Right hindlimb (tissue), 1 donor: ENCODE data around the gene DRAXIN.

Source experiments
- DNase-seq: peaks from one replicate; pipeline ENCODE4 v3.0.0-alpha.2; 2018

Gene DRAXIN, protein sequence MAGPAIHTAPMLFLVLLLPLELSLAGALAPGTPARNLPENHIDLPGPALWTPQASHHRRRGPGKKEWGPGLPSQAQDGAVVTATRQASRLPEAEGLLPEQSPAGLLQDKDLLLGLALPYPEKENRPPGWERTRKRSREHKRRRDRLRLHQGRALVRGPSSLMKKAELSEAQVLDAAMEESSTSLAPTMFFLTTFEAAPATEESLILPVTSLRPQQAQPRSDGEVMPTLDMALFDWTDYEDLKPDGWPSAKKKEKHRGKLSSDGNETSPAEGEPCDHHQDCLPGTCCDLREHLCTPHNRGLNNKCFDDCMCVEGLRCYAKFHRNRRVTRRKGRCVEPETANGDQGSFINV

DNA sequence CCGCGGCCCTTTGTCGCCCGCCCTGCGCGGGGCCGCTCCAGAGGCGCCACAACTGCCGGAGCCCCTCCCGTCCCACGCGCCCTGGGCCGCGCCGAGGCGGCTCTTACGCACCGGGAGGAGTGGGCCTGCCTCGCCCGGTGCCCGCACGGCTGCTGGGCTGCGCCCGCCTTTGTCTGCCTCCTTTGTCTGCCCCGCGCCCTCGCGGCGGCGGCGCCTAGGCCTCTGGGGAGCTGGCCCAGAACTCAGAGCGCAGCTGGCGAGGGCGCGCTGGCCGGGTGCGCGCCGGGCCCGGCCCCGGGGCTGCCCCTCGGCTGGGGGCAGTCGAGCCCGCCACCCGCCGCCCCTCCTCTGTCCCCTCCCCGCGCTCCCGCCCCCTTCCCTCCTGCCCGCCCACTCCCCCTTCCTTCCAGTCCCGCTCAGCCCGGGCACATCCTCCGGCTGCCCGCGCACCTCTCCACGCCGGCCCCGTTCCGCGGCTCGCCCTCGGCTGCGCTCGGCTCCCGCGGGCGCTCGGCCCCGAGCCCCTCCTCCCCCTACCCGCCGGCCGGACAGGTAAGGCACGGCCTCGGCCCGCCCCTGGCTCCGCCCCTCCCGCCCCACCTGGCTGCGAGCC is at the start of gene DRAXIN:
DRAXIN (plus strand) TSS at position 409 of the 613 bp plus-strand sequence. CDS start 14,549 bp downstream, outside the sequence.
- peak; percentile 47 for DNase-seq

GRCh38 chr1:11641776-11642305 is 49.7 kb upstream of the DRAXIN start:
- no peak for DNase-seq

- peak; percentile 71 for DNase-seq
Observed at GRCh38 chr1:11642418-11643017, 49.0 kb upstream of the DRAXIN start.

GRCh38 chr1:11643782-11644181 is 47.7 kb upstream of the DRAXIN start:
- no peak for DNase-seq

DNA sequence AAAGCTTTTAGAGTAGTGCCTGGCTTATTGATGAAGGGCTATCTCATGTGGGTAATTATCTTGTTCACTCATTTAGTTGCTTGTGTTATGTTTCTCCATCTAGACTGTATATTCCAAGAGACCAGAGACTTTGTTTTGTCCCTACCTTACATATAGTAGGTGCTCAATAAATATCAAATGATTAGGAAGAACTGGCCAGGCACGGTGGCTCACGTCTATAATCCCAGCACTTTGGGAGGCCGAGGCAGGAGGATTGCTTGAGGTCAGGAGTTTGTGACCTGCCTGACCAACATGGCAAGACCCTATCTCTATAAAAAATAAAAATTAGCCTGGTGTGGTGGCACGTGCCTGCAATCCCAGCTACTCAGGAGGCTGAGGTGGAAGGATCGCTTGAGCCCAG is 46.2 kb upstream of the DRAXIN start:
- no peak for DNase-seq

GRCh38 chr1:11645670-11646265 is 45.7 kb upstream of the DRAXIN start:
- DNase-seq, result peak; percentile 79

DNA sequence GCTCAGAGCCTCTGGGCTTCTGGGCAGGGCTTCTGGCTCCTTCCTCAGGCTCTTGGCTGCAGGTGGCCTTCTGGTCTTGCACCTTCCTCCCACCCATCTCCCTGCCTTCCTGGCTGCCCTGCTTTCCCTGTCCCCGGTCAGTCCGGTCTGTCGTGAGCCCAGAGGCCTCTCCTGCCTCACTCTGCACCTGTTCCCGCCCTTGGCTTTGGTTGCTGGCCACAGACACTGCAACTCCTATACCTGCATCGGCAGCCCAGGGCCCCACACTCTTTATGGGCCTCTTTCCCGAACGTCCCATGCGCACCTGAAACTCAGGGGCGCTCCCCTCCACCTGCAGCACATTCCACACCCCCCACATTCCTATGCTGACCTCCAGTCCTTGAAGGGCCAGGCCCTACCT is 45.2 kb upstream of the DRAXIN start:
- DNase-seq, result no peak

- no peak for DNase-seq
Observed at GRCh38 chr1:11647333-11647732, 44.2 kb upstream of the DRAXIN start.

DNA sequence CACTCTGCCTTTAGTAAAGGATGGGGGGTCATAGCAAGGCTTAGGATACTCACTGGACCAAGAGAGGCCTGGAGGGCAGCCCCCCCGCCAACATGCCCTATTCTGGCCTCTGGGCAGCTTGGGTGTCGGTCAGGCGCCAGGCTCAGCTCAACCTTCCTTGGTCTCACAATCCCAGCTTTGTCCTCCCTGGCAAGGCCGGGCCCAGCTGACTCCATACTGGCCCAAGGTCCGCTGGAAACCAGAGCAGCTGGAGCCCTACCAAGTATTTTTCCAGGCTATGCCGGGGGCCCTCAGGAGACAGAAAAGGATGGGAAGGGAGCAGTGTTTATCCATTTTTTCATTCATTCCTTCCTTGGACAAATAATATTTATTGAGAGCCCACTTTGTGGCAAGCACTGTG is 43.5 kb upstream of the DRAXIN start:
- peak; percentile 51 for DNase-seq

DNA sequence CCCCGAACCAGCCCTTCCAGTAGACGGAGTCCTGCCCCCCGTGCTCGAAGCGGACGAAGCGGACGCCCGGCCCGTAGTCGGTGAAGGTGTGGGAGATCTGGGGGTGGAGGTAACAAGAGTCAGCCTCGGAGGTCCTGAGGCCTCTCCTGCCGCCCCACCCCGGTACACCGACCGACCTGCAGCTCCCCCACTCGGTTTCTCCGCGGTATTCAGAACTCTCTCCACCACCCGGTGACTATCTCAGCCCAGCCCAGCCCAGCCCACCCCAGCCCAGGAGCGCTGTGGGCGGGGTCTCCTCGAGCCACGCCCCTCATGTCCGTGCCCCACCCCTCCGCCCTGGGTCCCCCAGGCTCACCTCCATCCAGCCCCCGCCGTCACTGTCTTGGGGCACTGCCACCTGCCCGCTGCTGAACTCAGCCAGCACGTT is 42.8 kb upstream of the DRAXIN start:
- peak; percentile 44 for DNase-seq

DNA sequence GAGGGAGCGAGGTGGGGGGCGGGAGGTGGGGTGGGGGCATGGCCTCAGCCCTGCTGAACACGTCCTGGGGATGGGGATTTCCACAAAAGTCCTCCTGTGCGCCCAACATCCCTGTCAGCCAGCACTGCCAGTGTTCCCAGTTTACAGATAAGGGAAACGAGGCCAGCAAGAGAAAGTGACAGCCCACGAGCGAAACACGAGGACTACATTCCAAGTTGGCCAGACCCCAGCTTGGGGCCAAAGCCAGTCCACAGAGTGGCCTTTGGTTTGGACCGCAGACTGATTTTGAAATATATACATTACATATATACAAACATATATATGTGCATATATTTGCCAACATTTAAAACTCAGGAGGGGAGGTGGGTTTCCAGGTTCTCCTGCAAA is 42.3 kb upstream of the DRAXIN start:
- DNase-seq, result no peak

DNA sequence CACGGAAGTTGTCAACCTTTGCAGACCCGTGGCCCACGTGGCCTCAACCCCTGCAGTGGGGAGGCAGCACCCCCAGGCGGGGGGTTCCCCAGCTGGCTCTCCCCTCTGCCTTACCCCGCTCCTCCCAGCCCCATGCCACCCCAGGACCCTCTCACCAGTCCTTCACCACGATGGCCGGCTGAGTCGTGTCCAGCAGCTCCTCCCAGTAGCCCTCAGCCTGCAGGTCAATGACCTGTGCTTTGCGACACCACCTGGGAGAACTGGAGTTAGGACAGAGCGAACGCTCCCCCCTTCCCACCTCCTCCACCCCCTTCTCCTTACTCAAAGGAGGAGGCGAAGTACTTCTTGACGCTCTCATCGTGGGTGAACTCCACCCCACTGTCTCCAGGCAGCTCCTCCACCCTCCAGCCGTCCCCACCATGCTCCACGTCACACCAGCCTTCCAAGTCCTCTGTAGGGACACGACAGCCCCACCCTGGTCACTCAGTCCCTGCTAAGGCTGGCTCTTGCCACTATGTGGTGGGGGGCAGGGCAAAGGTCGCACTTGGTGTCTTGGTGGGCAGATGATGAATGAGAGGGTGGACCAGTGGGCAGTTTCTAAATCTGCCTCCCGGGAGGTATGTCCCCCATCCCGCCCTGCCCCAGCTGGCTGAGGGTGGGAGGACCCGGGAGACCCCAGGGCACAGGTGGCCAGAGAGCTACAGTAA is 41.7 kb upstream of the DRAXIN start:
- no peak for DNase-seq

- DNase-seq, result peak; percentile 66
Observed at GRCh38 chr1:11650331-11650991, 41.0 kb upstream of the DRAXIN start.

GRCh38 chr1:11651017-11651416 is 40.5 kb upstream of the DRAXIN start:
- DNase-seq, result no peak

GRCh38 chr1:11652203-11652780 is 39.2 kb upstream of the DRAXIN start:
- no peak for DNase-seq

DNA sequence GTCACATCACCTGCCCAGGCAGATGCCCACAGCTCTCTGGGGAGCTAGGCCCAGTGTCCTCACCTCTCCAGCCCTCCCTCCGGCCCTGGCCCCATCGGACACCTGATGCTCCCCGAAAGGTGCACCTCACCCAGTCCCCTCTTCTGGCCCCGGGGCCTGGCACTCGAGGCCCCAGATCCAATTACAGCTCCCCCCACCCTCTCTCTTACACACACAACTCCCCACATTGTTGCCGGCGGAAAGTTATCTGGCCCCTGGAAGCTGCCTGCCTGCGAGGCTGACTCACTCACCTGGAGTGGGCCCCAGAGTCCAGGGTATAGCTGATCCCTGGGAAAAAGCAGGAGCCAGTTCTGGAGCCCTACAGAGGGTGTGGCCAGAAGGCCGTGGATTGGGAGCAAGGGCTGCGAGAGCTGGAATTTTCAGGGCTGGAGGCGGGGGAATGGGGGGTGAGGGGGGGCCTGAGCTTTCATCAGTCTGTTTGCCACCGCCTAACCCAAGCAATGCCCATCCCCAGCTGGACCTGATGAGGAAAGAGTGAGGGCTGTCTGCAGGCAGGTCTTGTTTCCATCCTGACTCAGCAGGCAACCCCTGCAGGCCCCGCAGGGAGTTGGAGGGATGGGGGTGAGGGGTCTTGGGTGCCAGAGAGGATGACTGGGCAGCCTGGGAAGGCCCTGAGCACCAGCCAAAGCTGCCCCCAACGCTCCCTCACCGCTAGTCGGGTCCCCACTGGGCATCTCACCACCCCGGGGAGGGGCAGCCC is 38.2 kb upstream of the DRAXIN start:
- DNase-seq, result no peak

GRCh38 chr1:11653861-11654136 is 37.7 kb upstream of the DRAXIN start:
- DNase-seq, result no peak

- DNase-seq, result peak; percentile 61
Observed at GRCh38 chr1:11654137-11654938, 37.2 kb upstream of the DRAXIN start, which contains the start of the genes FBXO2 and FBXO44. TSS of gene FBXO2 (minus strand) at chr1:11654429. CDS start at chr1:11654340, 89 bp downstream. TSS of gene FBXO44 (plus strand) at chr1:11654877. CDS start at chr1:11655836, 959 bp downstream.

DNA sequence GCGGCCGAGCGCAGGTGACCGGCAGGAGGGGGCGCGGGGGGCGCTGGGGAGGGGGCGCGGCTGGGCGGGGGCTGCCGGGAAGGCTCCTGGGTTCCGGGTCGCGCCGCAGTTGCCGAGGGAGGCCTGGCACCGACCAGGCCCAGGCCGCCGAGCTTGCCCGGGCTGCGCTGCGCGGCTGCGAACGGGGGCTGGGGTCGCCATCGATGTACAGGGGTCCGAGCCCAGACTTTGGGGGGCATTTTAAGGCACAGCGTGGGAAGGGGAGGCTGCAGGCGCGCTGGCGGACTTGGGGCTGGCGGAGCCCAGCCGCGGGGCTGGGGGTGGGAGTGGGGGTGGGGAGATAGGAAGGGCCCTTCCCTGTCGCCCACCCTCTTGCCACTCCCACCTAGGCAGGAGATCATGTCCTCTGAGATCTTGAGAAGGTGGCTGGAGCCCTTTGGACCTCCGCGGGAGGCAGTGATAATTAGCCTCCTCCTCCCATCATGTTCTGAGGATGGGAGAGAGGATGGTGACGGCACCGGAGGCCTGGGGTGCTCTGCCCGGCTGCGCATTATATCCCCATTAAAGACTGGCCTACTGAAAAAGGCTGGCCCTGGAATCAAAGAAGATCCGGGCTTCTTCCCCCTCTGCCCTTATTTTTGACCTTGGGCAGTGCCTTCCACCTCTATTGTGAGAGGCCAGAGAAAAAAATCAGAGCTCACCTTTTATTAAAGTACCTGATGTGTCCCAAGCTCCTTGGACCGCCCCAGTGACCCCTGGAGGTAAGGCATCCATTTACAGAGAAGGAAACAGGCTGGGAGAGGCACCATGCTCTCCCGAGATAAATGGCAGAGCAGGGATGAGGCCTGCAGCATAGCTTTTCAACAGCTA is 36.3 kb upstream of the DRAXIN start:
- peak; percentile 45 for DNase-seq
